Activated naive CD4-positive, alpha-beta T cell (primary cell): Measurements from ENCODE around the gene MYO7A.

ENCODE experiments used
- DNase-seq, 4 experiments: peaks; one replicate each; lab custom pipeline; 2025; lab: John Stamatoyannopoulos, UW

MYO7A gene

GRCh38 chr11:77166021-77166420 lies 38.0 kb downstream of the MYO7A start:
- DNase-seq: no peak

- no peak for DNase-seq
Observed at GRCh38 chr11:77167111-77167626, 39.1 kb downstream of the MYO7A start.

GRCh38 chr11:77167791-77168190 lies 39.7 kb downstream of the MYO7A start:
- no peak for DNase-seq

GRCh38 chr11:77170107-77170506 lies 42.1 kb downstream of the MYO7A start:
- no peak for DNase-seq

GRCh38 chr11:77171254-77171653 lies 43.2 kb downstream of the MYO7A start:
- no peak for DNase-seq

- DNase-seq: no peak
Observed at GRCh38 chr11:77171885-77172665, 44.0 kb downstream of the MYO7A start.

- no peak for DNase-seq
Observed at GRCh38 chr11:77172666-77172982, 44.6 kb downstream of the MYO7A start.

GRCh38 chr11:77173494-77173893 lies 45.4 kb downstream of the MYO7A start:
- DNase-seq: no peak

GRCh38 chr11:77174559-77174958 lies 46.5 kb downstream of the MYO7A start:
- DNase-seq: no peak

- DNase-seq: no peak
Observed at GRCh38 chr11:77175021-77175842, 47.2 kb downstream of the MYO7A start.

- no peak for DNase-seq
Observed at GRCh38 chr11:77175869-77176539, 48.0 kb downstream of the MYO7A start.

- DNase-seq: no peak
Observed at GRCh38 chr11:77176996-77177395, 49.0 kb downstream of the MYO7A start.

GRCh38 chr11:77178150-77178549 lies 50.1 kb downstream of the MYO7A start:
- DNase-seq: no peak

- DNase-seq: no peak
Observed at GRCh38 chr11:77179048-77179447, 51.0 kb downstream of the MYO7A start.

- DNase-seq: no peak
Observed at GRCh38 chr11:77179681-77180080, 51.6 kb downstream of the MYO7A start.

- DNase-seq: no peak
Observed at GRCh38 chr11:77180346-77180745, 52.3 kb downstream of the MYO7A start.

GRCh38 chr11:77181226-77181625 lies 53.2 kb downstream of the MYO7A start:
- no peak for DNase-seq

GRCh38 chr11:77181799-77182541 lies 53.9 kb downstream of the MYO7A start:
- no peak for DNase-seq

GRCh38 chr11:77182542-77183430 lies 54.7 kb downstream of the MYO7A start:
- DNase-seq: no peak

GRCh38 chr11:77183431-77183984 lies 55.5 kb downstream of the MYO7A start:
- DNase-seq: no peak
